ENCODE results near the gene KMT5B.
"Not testable (repeated sequence)": the region's sequence is repeated elsewhere in the genome, so short reads cannot be mapped to it uniquely, and the experiment has no call there.

The KMT5B gene

GRCh38 chr11:68213135-68213515 is at the start of gene KMT5B:
Gene KMT5B, minus strand, starts transcription at chr11:68213296. Its CDS starts 23,220 bp downstream, at chr11:68190076.
- no peak for DNase-seq

GRCh38 chr11:68262544-68262827 is 49.4 kb upstream of the KMT5B start:
- DNase-seq = no peak

GRCh38 chr11:68261749-68262543 is 48.9 kb upstream of the KMT5B start:
- DNase-seq = no peak

- no peak for DNase-seq
Observed at GRCh38 chr11:68261006-68261405, 47.9 kb upstream of the KMT5B start.

GRCh38 chr11:68260484-68260883 is 47.4 kb upstream of the KMT5B start:
- no peak for DNase-seq

- DNase-seq = no peak
Observed at GRCh38 chr11:68259122-68259959, 46.2 kb upstream of the KMT5B start.

- no peak for DNase-seq
Observed at GRCh38 chr11:68258363-68258765, 45.3 kb upstream of the KMT5B start.

GRCh38 chr11:68257477-68258362 is 44.6 kb upstream of the KMT5B start:
- DNase-seq = no peak

- DNase-seq = no peak
Observed at GRCh38 chr11:68256331-68256741, 43.2 kb upstream of the KMT5B start.

GRCh38 chr11:68255526-68255925 is 42.4 kb upstream of the KMT5B start:
- DNase-seq = no peak

- DNase-seq = no peak
Observed at GRCh38 chr11:68254421-68254820, 41.3 kb upstream of the KMT5B start.

GRCh38 chr11:68251765-68252164 is 38.7 kb upstream of the KMT5B start:
- no peak for DNase-seq

GRCh38 chr11:68244912-68245311 is 31.8 kb upstream of the KMT5B start:
- not testable (repeated sequence) for DNase-seq

- DNase-seq = not testable (repeated sequence)
Observed at GRCh38 chr11:68243847-68244246, 30.8 kb upstream of the KMT5B start.

GRCh38 chr11:68242616-68243015 is 29.5 kb upstream of the KMT5B start:
- DNase-seq = no peak

GRCh38 chr11:68231621-68232020 is 18.5 kb upstream of the KMT5B start:
- DNase-seq = no peak

- no peak for DNase-seq
Observed at GRCh38 chr11:68229601-68230000, 16.5 kb upstream of the KMT5B start.

- no peak for DNase-seq
Observed at GRCh38 chr11:68226421-68226820, 13.3 kb upstream of the KMT5B start.

GRCh38 chr11:68224606-68225005 is 11.5 kb upstream of the KMT5B start:
- DNase-seq = no peak

- no peak for DNase-seq
Observed at GRCh38 chr11:68223275-68223674, 10.2 kb upstream of the KMT5B start.

GRCh38 chr11:68221406-68221805 is 8.3 kb upstream of the KMT5B start:
- no peak for DNase-seq

- no peak for DNase-seq
Observed at GRCh38 chr11:68216171-68216938, 3.3 kb upstream of the KMT5B start.
